Hepatocyte (in vitro differentiated cells): Measurements from ENCODE around the gene PGC.

Source experiments
- EZH2 ChIP-seq: fragments of 200-600 bp; sonication (generic); IDR thresholded peaks from 2 replicates; pipeline ENCODE4 v1.6.1; 2016; ENCODE audit warnings: antibody characterized with exemption, mild to moderate bottlenecking, borderline replicate concordance
- EZH2phosphoT487 ChIP-seq: fragments of 200-600 bp; sonication (generic); IDR thresholded peaks from one replicate; pipeline ENCODE4 v1.6.1; 2018; ENCODE audit warnings: antibody characterized with exemption, mild to moderate bottlenecking, low read depth, moderate library complexity; ENCODE audit not compliant: unreplicated experiment, severe bottlenecking
- TF ChIP-seq, protein P1 (sequence below): fragments of 200-600 bp; sonication (generic); IDR thresholded peaks from 2 replicates; pipeline ENCODE4 v1.5.1; 2016; ENCODE audit warnings: antibody characterized with exemption, mild to moderate bottlenecking; ENCODE audit not compliant: poor library complexity

GRCh38 chr6:41707565-41708200 lies 39.5 kb downstream of the PGC start:
- TF ChIP-seq, protein P1, sequence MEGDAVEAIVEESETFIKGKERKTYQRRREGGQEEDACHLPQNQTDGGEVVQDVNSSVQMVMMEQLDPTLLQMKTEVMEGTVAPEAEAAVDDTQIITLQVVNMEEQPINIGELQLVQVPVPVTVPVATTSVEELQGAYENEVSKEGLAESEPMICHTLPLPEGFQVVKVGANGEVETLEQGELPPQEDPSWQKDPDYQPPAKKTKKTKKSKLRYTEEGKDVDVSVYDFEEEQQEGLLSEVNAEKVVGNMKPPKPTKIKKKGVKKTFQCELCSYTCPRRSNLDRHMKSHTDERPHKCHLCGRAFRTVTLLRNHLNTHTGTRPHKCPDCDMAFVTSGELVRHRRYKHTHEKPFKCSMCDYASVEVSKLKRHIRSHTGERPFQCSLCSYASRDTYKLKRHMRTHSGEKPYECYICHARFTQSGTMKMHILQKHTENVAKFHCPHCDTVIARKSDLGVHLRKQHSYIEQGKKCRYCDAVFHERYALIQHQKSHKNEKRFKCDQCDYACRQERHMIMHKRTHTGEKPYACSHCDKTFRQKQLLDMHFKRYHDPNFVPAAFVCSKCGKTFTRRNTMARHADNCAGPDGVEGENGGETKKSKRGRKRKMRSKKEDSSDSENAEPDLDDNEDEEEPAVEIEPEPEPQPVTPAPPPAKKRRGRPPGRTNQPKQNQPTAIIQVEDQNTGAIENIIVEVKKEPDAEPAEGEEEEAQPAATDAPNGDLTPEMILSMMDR: no peak
- TF ChIP-seq EZH2phosphoT487: no peak
- TF ChIP-seq EZH2: no peak
